Tibial nerve (tissue), 4 donors: ENCODE results near the gene GNPAT.

Experiments
- CTCF ChIP-seq, 5 experiments: fragments of 200-600 bp in 3 of 5; fragments of 450-650 bp in 2 of 5; sonication (generic) in 3 of 5; IDR thresholded peaks; one replicate each; pipeline ENCODE4 v1.5.1; 2016 to 2019; ENCODE audit warnings: antibody characterized with exemption in 5 of 5, mild to moderate bottlenecking in 3 of 5, moderate library complexity in 2 of 5
- EP300 ChIP-seq, 2 donors: sonication (generic); formaldehyde crosslinking; IDR thresholded peaks; one replicate each; pipeline ENCODE4 v1.6.1; 2017; ENCODE audit warnings: antibody characterized with exemption in 2 of 2, mild to moderate bottlenecking in 1 of 2
- POLR2A ChIP-seq, 2 donors: fragments of 450-650 bp; IDR thresholded peaks; one replicate each; pipeline ENCODE4 v1.6.1; 2017; ENCODE audit warnings: antibody characterized with exemption in 2 of 2, mild to moderate bottlenecking in 2 of 2, moderate library complexity in 2 of 2

- TF ChIP-seq POLR2A (IDR thresholded peaks at IDR 0.05) (no peak), CTCF (IDR thresholded peaks at IDR 0.05) (no peak), EP300 (IDR thresholded peaks at IDR 0.05) (no peak)
Observed at GRCh38 chr1:231196307-231196706, 44.7 kb upstream of the GNPAT start.
